A673 (cell line): Measurements from ENCODE around the gene RTKN2. TPM values are rescaled to one million over a fixed set of nuclear protein-coding genes. Genes with fewer than 3 reads are reported as not detected.
"Not testable (repeated sequence)": the region's sequence is repeated elsewhere in the genome, so short reads cannot be mapped to it uniquely, and the experiment has no call there.

Source experiments
- BruUV-seq: library from RNA; stranded (reverse); fragments of 400-500 nt; replicated peaks from 2 replicates; lab custom pipeline; 2021; lab: Mats Ljungman, UMichigan
- CTCF ChIA-PET: fragments of 300-600 bp; sonication (Branson Sonifier 250); formaldehyde crosslinking; loops from one replicate; lab custom pipeline; 2022; ENCODE audit warnings: antibody characterized with exemption; lab: Charles Lee
- POLR2A ChIA-PET: fragments of 300-600 bp; sonication (Branson Sonifier 250); formaldehyde crosslinking; loops from one replicate; lab custom pipeline; 2022; ENCODE audit warnings: antibody characterized with exemption; ENCODE audit not compliant: low non-redundant PET; lab: Charles Lee
- DNase-seq: peaks from one replicate; pipeline ENCODE4 v3.0.0-alpha.2; 2015; ENCODE audit warnings: low spot score
- H3K27ac ChIP-seq: fragments of 200-600 bp; sonication (generic); 2 replicates; pipeline ENCODE4 v1.5.1; 2016; ENCODE audit warnings: mixed run types, low read depth, mild to moderate bottlenecking, mixed read lengths, antibody characterized with exemption, low read length; ENCODE audit not compliant: poor library complexity, severe bottlenecking
- H3K27me3 ChIP-seq: fragments of 200-600 bp; sonication (generic); replicated peaks from 2 replicates; pipeline ENCODE4 v1.6.1; 2017; ENCODE audit warnings: mixed run types, low read depth, mild to moderate bottlenecking, mixed read lengths, antibody characterized with exemption, low read length; ENCODE audit not compliant: insufficient read depth, poor library complexity
- H3K36me3 ChIP-seq: fragments of 200-600 bp; sonication (generic); 2 replicates; pipeline ENCODE4 v1.6.1; 2016; ENCODE audit warnings: mixed run types, mild to moderate bottlenecking, mixed read lengths, antibody characterized with exemption, low read length; ENCODE audit not compliant: insufficient read depth, poor library complexity, severe bottlenecking
- H3K4me1 ChIP-seq: fragments of 200-600 bp; sonication (generic); 2 replicates; pipeline ENCODE4 v1.6.1; 2017; ENCODE audit warnings: mixed run types, mild to moderate bottlenecking, mixed read lengths, antibody characterized with exemption, low read length; ENCODE audit not compliant: insufficient read depth, poor library complexity, severe bottlenecking
- H3K4me3 ChIP-seq: fragments of 200-600 bp; sonication (generic); 2 replicates; pipeline ENCODE4 v1.5.1; 2016; ENCODE audit warnings: low read depth, mixed run types, mild to moderate bottlenecking, mixed read lengths, low read length; ENCODE audit not compliant: poor library complexity, severe bottlenecking
- H3K9me3 ChIP-seq: fragments of 200-600 bp; sonication (generic); 2 replicates; pipeline ENCODE4 v1.6.1; 2016; ENCODE audit warnings: mixed run types, low read depth, mild to moderate bottlenecking, mixed read lengths, antibody characterized with exemption, low read length; ENCODE audit not compliant: poor library complexity, severe bottlenecking
- CTCF ChIP-seq: fragments of 300-800, 200-600 bp; sonication (generic); conservative IDR thresholded peaks from 2 replicates; pipeline ENCODE4 v1.5.1; 2017; ENCODE audit warnings: low read depth, mild to moderate bottlenecking, antibody characterized with exemption, low read length, moderate library complexity, mixed read lengths
- EZH2 ChIP-seq: fragments of 200-600 bp; sonication (generic); IDR thresholded peaks from 2 replicates; pipeline ENCODE4 v1.6.1; 2017; ENCODE audit warnings: borderline replicate concordance, low read depth, mild to moderate bottlenecking, mixed read lengths, antibody characterized with exemption, low read length; ENCODE audit not compliant: poor library complexity, severe bottlenecking
- intact Hi-C: fragments of 100-400 bp; cut with micrococcal nuclease; formaldehyde crosslinking; loops from one replicate; pipeline ENCODE4 v1.10.0; 2022; ENCODE audit not compliant: unreplicated experiment
- total RNA-seq: library from RNA; stranded (reverse); gene quantifications from 2 replicates; pipeline ENCODE4 v1.2.3, GENCODE V29; 2021

RTKN2 gene
- total RNA-seq, 1 experiment from 2014 or later = 22.3 TPM

DNA sequence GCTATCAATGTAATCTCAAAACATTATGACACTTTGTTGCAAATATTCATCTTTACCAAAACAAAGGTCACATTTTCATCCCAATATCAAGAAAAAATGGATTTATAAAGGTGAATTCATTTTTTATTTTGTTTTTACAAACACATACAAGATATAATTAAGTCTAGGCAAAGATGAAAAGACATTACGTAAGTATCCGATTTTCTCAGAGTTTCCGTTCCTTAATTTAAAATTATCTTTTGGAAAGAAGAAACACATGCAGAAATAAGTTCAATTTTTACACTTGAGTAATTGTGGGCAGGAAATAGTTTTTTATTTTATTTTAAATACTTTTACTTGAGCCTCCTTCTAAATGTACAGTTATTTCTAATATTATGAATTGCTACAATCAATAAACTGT is 24.6 kb downstream of the RTKN2 start:
- no peak for DNase-seq
- ChIA-PET POLR2A (interaction anchor here (0.5 to 0.6 kb wide), 2 partner anchors 21 to 205 kb away, joined by 3 to 5 read pairs; no protein-coding TSS in a partner anchor), CTCF (no interaction called here)
- Histone ChIP-seq H3K9me3 (no peaks in the 10 kb centered on the region), H3K27ac (peak overlapping the region; percentile 68), H3K4me1 (peaks cover 73% of the 10 kb centered on the region), H3K27me3 (no peaks in the 10 kb centered on the region), H3K4me3 (peak overlapping the region; percentile 29), H3K36me3 (no peaks in the 10 kb centered on the region)
- BruUV-seq = no TSS peak
- TF ChIP-seq EZH2 (no peak), CTCF (no peak)
- intact Hi-C loops = loop anchor here (2.0 to 10.0 kb wide), 3 partner anchors 47 to 1429 kb away; partner anchors contain the start of gene ARID5B

- BruUV-seq = TSS peak; percentile 87
- Histone ChIP-seq H3K27me3 (no peaks in the 10 kb centered on the region), H3K9me3 (no peaks in the 10 kb centered on the region), H3K4me3 (peak overlapping the region; percentile 29), H3K27ac (peak overlapping the region; percentile 68), H3K36me3 (no peaks in the 10 kb centered on the region), H3K4me1 (peaks cover 68% of the 10 kb centered on the region)
- TF ChIP-seq CTCF = no peak
- TF ChIP-seq EZH2 = no peak
- CTCF ChIA-PET = no interaction called here
- intact Hi-C loops = loop anchor here (10.0 kb wide), 1 partner anchor 1429 kb away; no protein-coding TSS in a partner anchor
- POLR2A ChIA-PET = interaction anchor here (0.5 to 0.6 kb wide), 2 partner anchors 22 to 205 kb away, joined by 3 to 5 read pairs; no protein-coding TSS in a partner anchor
- DNase-seq = no peak
Observed at GRCh38 chr10:62243647-62243997, 25.0 kb downstream of the RTKN2 start.

DNA sequence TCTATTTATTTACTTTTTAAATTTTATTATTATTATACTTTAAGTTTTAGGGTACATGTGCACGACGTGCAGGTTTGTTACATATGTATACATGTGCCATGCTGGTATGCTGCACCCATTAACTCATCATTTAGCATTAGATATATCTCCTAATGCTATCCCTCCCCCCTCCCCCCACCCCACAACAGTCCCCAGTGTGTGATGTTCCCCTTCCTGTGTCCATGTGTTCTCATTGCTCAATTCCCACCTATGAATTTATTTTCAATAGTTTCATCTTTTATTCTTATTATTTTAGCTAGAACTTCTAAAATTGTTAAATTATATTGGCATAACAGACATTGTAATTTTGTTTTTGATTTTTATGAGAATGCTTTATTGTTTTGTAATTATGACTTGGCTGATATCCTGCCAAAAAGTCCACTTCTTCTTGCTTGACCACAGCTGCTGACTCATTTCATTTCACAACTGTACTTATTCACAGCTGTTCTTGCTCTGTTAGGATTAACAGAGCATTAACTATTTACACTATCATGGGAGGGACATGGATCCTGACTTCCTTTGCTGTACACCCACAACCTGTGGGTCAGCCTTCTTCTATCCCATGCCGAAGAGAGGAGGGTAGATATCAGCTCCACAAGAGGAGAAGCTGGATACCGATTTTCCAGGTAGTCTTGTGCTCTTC is 25.5 kb downstream of the RTKN2 start:
- BruUV-seq, H3K9me3 ChIP-seq, CTCF ChIA-PET, H3K27me3 ChIP-seq, H3K36me3 ChIP-seq: not testable (repeated sequence)
- Histone ChIP-seq H3K4me3 (peak overlapping the region; percentile 29), H3K27ac (peak overlapping the region; percentile 68), H3K4me1 (peaks cover 63% of the 10 kb centered on the region)
- POLR2A ChIA-PET = interaction anchor here (0.5 to 0.6 kb wide), 2 partner anchors 22 to 204 kb away, joined by 3 to 5 read pairs; no protein-coding TSS in a partner anchor
- intact Hi-C loops = loop anchor here (10.0 kb wide), 1 partner anchor 1428 kb away; no protein-coding TSS in a partner anchor
- peak; percentile 72 for DNase-seq

GRCh38 chr10:62241521-62241920 is 27.1 kb downstream of the RTKN2 start:
- POLR2A ChIA-PET, H3K4me3 ChIP-seq, H3K36me3 ChIP-seq, H3K9me3 ChIP-seq, BruUV-seq, H3K27me3 ChIP-seq, H3K27ac ChIP-seq, DNase-seq, CTCF ChIA-PET: not testable (repeated sequence)
- intact Hi-C loops = loop anchor here (10.0 kb wide), 1 partner anchor 1427 kb away; no protein-coding TSS in a partner anchor
- H3K4me1 ChIP-seq = peaks cover 62% of the 10 kb centered on the region
